GM10266 (cell line): ENCODE measurements around the gene ZBTB40.

Experiments used
- DNase-seq: peaks from one replicate; pipeline ENCODE4 v3.0.0; 2012; ENCODE audit errors: extremely low spot score
- TF ChIP-seq, protein P1 (sequence below): IDR thresholded peaks from 2 replicates; pipeline ENCODE4 v1.5.1; 2012; ENCODE audit warnings: mild to moderate bottlenecking, low read depth; ENCODE audit not compliant: control insufficient read depth, insufficient read depth; ENCODE audit errors: missing control alignments

The ZBTB40 gene

DNA sequence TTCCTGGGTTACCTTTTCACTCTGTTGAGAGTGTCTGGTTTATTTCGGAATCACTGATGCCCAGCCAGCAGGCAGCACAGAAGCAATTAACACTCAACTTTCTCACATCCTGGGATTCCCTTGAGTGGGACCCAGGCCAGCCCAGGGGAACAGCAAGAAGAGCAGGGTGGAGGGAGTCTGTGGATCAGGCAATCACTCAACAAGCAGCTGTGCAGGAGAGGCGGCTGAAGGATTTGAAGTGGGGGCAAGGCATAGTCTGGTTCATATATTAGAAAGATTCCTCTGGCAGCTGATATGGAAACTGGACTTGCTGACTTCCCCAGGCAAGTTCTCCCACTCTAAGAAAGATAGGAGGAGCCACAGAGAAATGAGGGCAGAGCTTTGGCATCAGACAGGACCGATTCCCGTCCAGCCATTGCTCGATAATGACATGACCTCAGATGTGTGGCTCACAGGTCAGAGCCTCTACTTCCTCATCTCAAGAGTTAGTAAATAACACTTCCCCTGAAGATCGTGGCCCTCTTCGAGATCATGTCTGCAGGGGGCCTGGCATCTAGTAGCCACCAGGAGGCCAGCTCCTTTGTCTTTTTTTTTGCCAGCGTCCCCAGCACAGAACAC lies 124.0 kb downstream of the ZBTB40 start:
- DNase-seq, result no peak

DNA sequence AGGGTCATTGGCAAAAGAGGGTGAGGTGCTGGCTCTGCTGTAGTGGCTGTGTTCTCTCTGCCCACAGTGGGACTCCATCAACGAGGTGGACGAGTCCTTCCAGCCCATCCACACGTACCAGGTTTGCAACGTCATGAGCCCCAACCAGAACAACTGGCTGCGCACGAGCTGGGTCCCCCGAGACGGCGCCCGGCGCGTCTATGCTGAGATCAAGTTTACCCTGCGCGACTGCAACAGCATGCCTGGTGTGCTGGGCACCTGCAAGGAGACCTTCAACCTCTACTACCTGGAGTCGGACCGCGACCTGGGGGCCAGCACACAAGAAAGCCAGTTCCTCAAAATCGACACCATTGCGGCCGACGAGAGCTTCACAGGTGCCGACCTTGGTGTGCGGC lies 124.5 kb downstream of the ZBTB40 start:
- TF ChIP-seq, protein P1, sequence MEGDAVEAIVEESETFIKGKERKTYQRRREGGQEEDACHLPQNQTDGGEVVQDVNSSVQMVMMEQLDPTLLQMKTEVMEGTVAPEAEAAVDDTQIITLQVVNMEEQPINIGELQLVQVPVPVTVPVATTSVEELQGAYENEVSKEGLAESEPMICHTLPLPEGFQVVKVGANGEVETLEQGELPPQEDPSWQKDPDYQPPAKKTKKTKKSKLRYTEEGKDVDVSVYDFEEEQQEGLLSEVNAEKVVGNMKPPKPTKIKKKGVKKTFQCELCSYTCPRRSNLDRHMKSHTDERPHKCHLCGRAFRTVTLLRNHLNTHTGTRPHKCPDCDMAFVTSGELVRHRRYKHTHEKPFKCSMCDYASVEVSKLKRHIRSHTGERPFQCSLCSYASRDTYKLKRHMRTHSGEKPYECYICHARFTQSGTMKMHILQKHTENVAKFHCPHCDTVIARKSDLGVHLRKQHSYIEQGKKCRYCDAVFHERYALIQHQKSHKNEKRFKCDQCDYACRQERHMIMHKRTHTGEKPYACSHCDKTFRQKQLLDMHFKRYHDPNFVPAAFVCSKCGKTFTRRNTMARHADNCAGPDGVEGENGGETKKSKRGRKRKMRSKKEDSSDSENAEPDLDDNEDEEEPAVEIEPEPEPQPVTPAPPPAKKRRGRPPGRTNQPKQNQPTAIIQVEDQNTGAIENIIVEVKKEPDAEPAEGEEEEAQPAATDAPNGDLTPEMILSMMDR, result no peak

More for the DNA sequence above, 124.0 kb downstream of the ZBTB40 start:
- TF ChIP-seq, protein P1, result no peak

GRCh38 chr1:22576617-22577016 lies 125.0 kb downstream of the ZBTB40 start:
- DNase-seq, result no peak
- TF ChIP-seq, protein P1, result no peak

More for the DNA sequence above, 124.5 kb downstream of the ZBTB40 start:
- DNase-seq, result no peak

DNA sequence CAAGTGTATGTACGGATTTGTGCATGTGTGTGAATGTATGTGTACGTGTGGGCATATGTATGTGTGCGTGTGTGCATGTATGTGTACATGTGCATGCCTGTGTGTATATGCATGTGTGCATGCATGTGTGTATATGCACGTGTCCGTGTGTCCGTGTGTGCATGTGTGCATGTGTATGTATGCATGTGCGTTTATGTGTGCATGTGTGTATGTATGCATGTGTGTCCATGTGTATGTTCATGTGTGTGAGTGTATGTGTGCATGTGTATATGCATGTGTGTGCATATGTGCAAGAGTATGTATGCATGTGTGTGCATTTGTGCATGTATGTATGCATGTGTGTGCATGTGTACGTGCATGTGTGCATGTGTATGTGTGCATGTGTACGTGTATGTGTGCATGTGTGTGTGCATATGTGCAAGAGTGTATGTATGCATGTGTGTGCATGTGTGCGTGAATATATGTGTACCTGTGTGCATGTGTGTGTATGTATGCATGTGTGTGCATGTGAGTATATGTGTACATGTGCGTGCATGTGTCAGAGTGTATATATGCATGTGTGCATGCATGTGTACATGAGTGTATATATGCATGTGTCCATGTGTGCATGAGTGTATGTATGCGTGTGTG lies 127.2 kb downstream of the ZBTB40 start:
- TF ChIP-seq, protein P1, result no peak
- DNase-seq, result no peak

DNA sequence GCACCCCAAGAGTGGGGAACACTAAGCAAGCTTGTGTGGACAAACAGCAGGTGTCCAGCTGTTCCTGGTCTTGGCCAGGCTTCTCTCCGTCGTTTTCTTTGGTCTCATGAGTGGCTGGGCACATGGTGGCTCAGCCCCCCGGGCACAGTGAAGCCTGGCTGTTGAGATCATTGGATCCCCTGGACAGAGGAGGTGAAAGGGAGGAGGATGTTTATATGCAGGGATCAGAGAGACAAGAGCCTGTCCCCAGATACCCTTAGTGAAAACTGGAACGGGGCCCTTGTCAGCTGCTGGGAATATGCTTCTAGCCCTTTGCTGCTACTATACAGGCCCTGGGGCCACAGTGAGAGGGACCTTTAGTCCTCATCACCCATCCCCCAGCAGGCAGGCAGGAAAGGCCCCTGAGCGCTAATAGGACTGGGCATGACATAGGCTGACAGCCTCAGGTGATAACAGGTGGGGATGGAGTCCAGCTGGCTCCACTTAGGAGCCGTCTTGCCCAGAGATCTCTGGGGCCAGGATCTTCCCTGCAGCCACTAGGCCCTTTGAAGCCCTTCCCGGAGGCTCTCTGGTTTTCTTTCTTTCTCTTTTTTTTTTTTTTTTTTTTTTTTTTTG lies 128.0 kb downstream of the ZBTB40 start:
- TF ChIP-seq, protein P1, result no peak
- no peak for DNase-seq
